ENCODE data around the gene CDC14B. TPM values are rescaled to one million over a fixed set of nuclear protein-coding genes. Genes with fewer than 3 reads are reported as not detected.

The CDC14B gene
- total and polyA plus RNA-seq, 3 donors from 2014 or later, result 33.1 to 44.0 (median 33.7) TPM

- H3K36me3 ChIP-seq (ENCODE audit: low read depth, missing control alignments), result no peaks in the 10 kb centered on the region
- H3K4me1 ChIP-seq, result no peaks in the 10 kb centered on the region
- intact Hi-C loops (cut with DNase I; ENCODE audit: low total_unique reads), result no loop called here
- no peaks in the 10 kb centered on the region for H3K9me3 ChIP-seq
- no peaks in the 10 kb centered on the region for H3K27me3 ChIP-seq
- H3K4me3 ChIP-seq, result peak overlapping the region in 1 of 2 donors; percentile 63
- WGBS, 2 donors, result 48 to 50% methylated on average over 7 of the region's 7 CpGs
- no peak for DNase-seq
- TF ChIP-seq POLR2A (IDR thresholded peaks at IDR 0.05), result no peak
- H3K27ac ChIP-seq, result no peak overlapping the region
Measured at GRCh38 chr9:96620832-96621269, 1.2 kb upstream of the CDC14B start.

DNA sequence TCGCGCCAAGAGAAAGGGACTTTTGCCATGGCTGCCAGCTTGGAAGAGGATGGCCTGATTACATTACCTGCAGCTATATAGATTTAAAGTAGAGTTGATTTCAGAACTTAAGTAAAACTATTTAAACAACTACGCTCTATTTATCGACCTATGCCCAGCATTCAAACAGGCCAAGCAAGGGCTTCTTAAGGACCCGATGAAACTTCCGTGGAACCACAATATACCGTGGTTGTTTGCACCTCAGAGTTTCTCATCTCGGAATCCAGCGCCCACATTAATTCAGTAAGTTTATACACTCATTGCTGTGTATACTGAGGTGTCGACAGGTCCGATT, 505 bp upstream of the CDC14B start:
- WGBS, 2 donors, result 45 to 57% methylated on average over 11 of the region's 11 CpGs
- peak overlapping the region; percentile 31 to 82 for H3K27ac ChIP-seq
- intact Hi-C loops (cut with DNase I; ENCODE audit: low total_unique reads), result no loop called here

GRCh38 chr9:96619124-96619465, 548 bp downstream of the CDC14B start:
- TF ChIP-seq POLR2A (IDR thresholded peaks at IDR 0.05) (no peak), CTCF (IDR thresholded peaks at IDR 0.05) (no peak)
- H3K27ac ChIP-seq, result peak overlapping the region; percentile 84 to 86
- intact Hi-C loops (cut with DNase I; ENCODE audit: low total_unique reads), result no loop called here
- H3K27me3 ChIP-seq, result no peaks in the 10 kb centered on the region
- H3K4me3 ChIP-seq, result peak overlapping the region; percentile 74 to 83
- H3K4me1 ChIP-seq, result no peaks in the 10 kb centered on the region
- no peaks in the 10 kb centered on the region for H3K36me3 ChIP-seq (ENCODE audit: low read depth, missing control alignments)
- H3K9me3 ChIP-seq, result no peaks in the 10 kb centered on the region
- WGBS, 2 donors, result 1% methylated on average over 37 of the region's 54 CpGs; no CpG with 5 or more reads in 1 of the 2 donors
- peak; percentile 24 for DNase-seq

More for the DNA sequence above, 505 bp upstream of the CDC14B start:
- no peak for DNase-seq
- no peaks in the 10 kb centered on the region for H3K9me3 ChIP-seq
- TF ChIP-seq CTCF (IDR thresholded peaks at IDR 0.05) (no peak), POLR2A (IDR thresholded peaks at IDR 0.05) (no peak)
- no peaks in the 10 kb centered on the region for H3K4me1 ChIP-seq
- no peaks in the 10 kb centered on the region for H3K27me3 ChIP-seq
- no peaks in the 10 kb centered on the region for H3K36me3 ChIP-seq (ENCODE audit: low read depth, missing control alignments)
- H3K4me3 ChIP-seq, result peak overlapping the region; percentile 63 to 83

DNA sequence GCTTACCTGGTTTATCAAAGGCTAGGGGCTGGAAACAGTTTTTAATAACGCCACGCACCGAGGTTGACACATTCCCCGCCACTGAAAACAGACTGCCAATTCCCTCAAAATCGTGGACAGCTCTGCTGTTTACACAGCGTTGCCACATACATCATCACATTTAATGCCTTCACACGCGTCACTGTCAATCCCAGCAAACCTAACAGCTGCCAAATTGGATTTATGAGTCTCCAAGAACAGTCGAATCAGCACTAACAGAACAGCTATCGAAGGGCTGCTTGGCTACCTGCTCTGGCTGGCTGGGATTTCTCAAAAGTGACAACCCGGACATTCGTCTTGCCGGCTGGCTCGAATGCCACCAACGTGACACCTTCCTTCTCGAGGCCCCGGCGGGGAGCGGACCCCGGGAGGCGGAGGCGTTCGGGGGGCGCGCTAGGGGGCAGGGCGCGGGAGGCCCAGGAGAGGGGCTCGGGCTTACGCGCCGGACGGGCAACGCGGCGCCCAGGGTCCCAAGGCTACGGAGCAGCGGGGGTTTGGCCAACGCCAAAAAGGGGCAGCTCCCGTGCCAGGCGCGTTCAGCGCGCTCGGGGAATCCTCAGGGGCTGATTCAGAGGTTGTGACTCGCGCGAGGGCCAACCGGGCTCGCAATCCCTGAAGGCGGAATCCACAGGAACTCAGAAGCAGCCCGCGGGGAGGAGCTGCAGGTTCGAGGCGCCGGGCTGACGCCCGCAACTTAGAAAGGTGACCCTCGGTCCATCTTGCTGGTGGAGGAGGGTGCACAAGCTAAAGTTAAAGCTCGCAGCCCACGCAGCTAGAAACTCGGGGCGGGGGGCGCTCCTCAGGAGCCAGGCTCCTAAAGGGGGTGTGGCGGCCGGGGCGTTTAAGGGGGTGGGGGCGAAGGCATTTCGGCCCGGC, 1.2 kb downstream of the CDC14B start:
- WGBS, 2 donors, result 7 to 41% methylated on average over 11 to 62 of the region's 69 CpGs

More for the DNA sequence above, 1.2 kb downstream of the CDC14B start:
- Histone ChIP-seq H3K9me3 (no peaks in the 10 kb centered on the region), H3K27me3 (no peaks in the 10 kb centered on the region), H3K27ac (peak overlapping the region; percentile 84 to 86), H3K4me3 (peak overlapping the region; percentile 74 to 83), H3K4me1 (no peaks in the 10 kb centered on the region), H3K36me3 (ENCODE audit: low read depth, missing control alignments) (no peaks in the 10 kb centered on the region)
- TF ChIP-seq POLR2A (IDR thresholded peaks at IDR 0.05), result no peak
- no peak for TF ChIP-seq CTCF (IDR thresholded peaks at IDR 0.05)
- DNase-seq, result peak; percentile 39
- intact Hi-C loops (cut with DNase I; ENCODE audit: low total_unique reads), result no loop called here
